ENCODE data around the gene SLC6A12. TPM values are rescaled to one million over a fixed set of nuclear protein-coding genes. Genes with fewer than 3 reads are reported as not detected.

SLC6A12 gene
- polyA plus RNA-seq, 1 donor (not counting 4 experiments of a cell fraction or from before 2014, with no cell fraction given) = not detected

- no peaks in the 10 kb centered on the region for H3K36me3 ChIP-seq (ENCODE audit: control insufficient read depth in 2 of 2, extremely low read depth in 1 of 2, insufficient read depth in 2 of 2, low read length in 2 of 2)
- no peak overlapping the region for H3K4me2 ChIP-seq (ENCODE audit: control insufficient read depth, extremely low read depth, insufficient read depth, low read depth, low read length)
- no peak overlapping the region for H3K27ac ChIP-seq (ENCODE audit: control insufficient read depth, insufficient read depth, low read length)
- H2AFZ ChIP-seq (ENCODE audit: control insufficient read depth, low read length) = no peak overlapping the region
- H3K9me1 ChIP-seq (ENCODE audit: control insufficient read depth, extremely low read depth, insufficient read depth, low read length) = no peaks in the 10 kb centered on the region
- no peaks in the 10 kb centered on the region for H3K4me1 ChIP-seq (ENCODE audit: control insufficient read depth, extremely low read depth, insufficient read depth, low read length)
- no peak overlapping the region for H3K9ac ChIP-seq (ENCODE audit: control insufficient read depth, extremely low read depth, insufficient read depth, low read length)
- TF ChIP-seq EZH2 (IDR thresholded peaks at IDR 0.05; ENCODE audit: low read length) = no peak
- TF ChIP-seq, protein P1, sequence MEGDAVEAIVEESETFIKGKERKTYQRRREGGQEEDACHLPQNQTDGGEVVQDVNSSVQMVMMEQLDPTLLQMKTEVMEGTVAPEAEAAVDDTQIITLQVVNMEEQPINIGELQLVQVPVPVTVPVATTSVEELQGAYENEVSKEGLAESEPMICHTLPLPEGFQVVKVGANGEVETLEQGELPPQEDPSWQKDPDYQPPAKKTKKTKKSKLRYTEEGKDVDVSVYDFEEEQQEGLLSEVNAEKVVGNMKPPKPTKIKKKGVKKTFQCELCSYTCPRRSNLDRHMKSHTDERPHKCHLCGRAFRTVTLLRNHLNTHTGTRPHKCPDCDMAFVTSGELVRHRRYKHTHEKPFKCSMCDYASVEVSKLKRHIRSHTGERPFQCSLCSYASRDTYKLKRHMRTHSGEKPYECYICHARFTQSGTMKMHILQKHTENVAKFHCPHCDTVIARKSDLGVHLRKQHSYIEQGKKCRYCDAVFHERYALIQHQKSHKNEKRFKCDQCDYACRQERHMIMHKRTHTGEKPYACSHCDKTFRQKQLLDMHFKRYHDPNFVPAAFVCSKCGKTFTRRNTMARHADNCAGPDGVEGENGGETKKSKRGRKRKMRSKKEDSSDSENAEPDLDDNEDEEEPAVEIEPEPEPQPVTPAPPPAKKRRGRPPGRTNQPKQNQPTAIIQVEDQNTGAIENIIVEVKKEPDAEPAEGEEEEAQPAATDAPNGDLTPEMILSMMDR (optimal IDR thresholded peaks at IDR 0.05 in 1 of 3, IDR thresholded peaks at IDR 0.05 in 1 of 3, conservative IDR thresholded peaks at IDR 0.05 in 1 of 3; ENCODE audit: extremely low read depth in 1 of 3, insufficient read depth in 2 of 3, low read length in 3 of 3) = no peak
- no peak for FAIRE-seq
- DNase-seq (ENCODE audit: low read depth, low spot score) = no peak
- no peaks in the 10 kb centered on the region for H3K79me2 ChIP-seq (ENCODE audit: control insufficient read depth, insufficient read depth, low read length)
- no peaks in the 10 kb centered on the region for H4K20me1 ChIP-seq (ENCODE audit: control insufficient read depth, extremely low read depth, insufficient read depth, low read length)
- H3K4me3 ChIP-seq (ENCODE audit: control insufficient read depth in 2 of 3, extremely low read depth in 1 of 3, insufficient read depth in 2 of 3, low read depth in 1 of 3, low read length in 3 of 3) = no peak overlapping the region
- dilution Hi-C loops (cut with MboI; ENCODE audit: extremely low pct_ligation_motif_present, low sequenced_read_pairs) = no loop called here
- peaks cover 30% of the 10 kb centered on the region for H3K27me3 ChIP-seq (ENCODE audit: control insufficient read depth, extremely low read depth, insufficient read depth, low read length)
- no peaks in the 10 kb centered on the region for H3K9me3 ChIP-seq (ENCODE audit: control insufficient read depth, low read depth, low read length)
Measured at GRCh38 chr12:208813-209212, 5.1 kb downstream of the SLC6A12 start.

DNA sequence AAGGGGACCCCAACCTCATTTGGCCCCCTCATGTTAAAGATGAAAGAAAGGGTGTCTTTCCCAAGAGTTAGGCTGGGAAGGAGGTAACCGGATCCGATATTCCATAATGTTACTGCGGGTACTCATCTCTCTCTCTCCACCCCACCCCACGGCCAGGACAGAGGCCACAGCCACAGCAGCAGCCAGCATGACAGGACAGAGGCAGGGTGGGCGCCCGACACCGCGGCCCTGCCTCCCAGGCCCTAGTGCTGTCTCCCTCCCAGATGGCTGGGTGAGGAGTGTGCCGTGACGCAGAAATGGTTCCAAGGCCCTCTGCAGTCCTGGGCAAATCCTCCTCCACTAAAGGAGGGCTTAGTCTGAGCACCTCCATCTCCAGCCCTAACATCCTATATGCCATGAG, 6.2 kb downstream of the SLC6A12 start:
- Histone ChIP-seq H3K4me3 (ENCODE audit: control insufficient read depth in 2 of 3, extremely low read depth in 1 of 3, insufficient read depth in 2 of 3, low read depth in 1 of 3, low read length in 3 of 3) (no peak overlapping the region), H3K27ac (ENCODE audit: control insufficient read depth, insufficient read depth, low read length) (no peak overlapping the region), H3K79me2 (ENCODE audit: control insufficient read depth, insufficient read depth, low read length) (no peaks in the 10 kb centered on the region), H3K9me1 (ENCODE audit: control insufficient read depth, extremely low read depth, insufficient read depth, low read length) (no peaks in the 10 kb centered on the region), H3K9me3 (ENCODE audit: control insufficient read depth, low read depth, low read length) (no peaks in the 10 kb centered on the region), H3K27me3 (ENCODE audit: control insufficient read depth, extremely low read depth, insufficient read depth, low read length) (peaks cover 30% of the 10 kb centered on the region), H3K4me2 (ENCODE audit: control insufficient read depth, extremely low read depth, insufficient read depth, low read depth, low read length) (no peak overlapping the region), H2AFZ (ENCODE audit: control insufficient read depth, low read length) (no peak overlapping the region), H4K20me1 (ENCODE audit: control insufficient read depth, extremely low read depth, insufficient read depth, low read length) (no peaks in the 10 kb centered on the region), H3K4me1 (ENCODE audit: control insufficient read depth, extremely low read depth, insufficient read depth, low read length) (no peaks in the 10 kb centered on the region), H3K9ac (ENCODE audit: control insufficient read depth, extremely low read depth, insufficient read depth, low read length) (no peak overlapping the region), H3K36me3 (ENCODE audit: control insufficient read depth in 2 of 2, extremely low read depth in 1 of 2, insufficient read depth in 2 of 2, low read length in 2 of 2) (no peaks in the 10 kb centered on the region)
- dilution Hi-C loops (cut with MboI; ENCODE audit: extremely low pct_ligation_motif_present, low sequenced_read_pairs) = no loop called here
- TF ChIP-seq, protein P1 (optimal IDR thresholded peaks at IDR 0.05 in 1 of 3, IDR thresholded peaks at IDR 0.05 in 1 of 3, conservative IDR thresholded peaks at IDR 0.05 in 1 of 3; ENCODE audit: extremely low read depth in 1 of 3, insufficient read depth in 2 of 3, low read length in 3 of 3) = no peak
- no peak for TF ChIP-seq EZH2 (IDR thresholded peaks at IDR 0.05; ENCODE audit: low read length)
- no peak for DNase-seq (ENCODE audit: low read depth, low spot score)
- FAIRE-seq = no peak
